HG02642 (cell line): ENCODE measurements around the gene SIRPB2.

Experiments used
- ATAC-seq: cut with Tn5 transposase; IDR thresholded peaks from one replicate; pipeline ENCODE4 v1.9.1; 2021; ENCODE audit warnings: mild to moderate bottlenecking; ENCODE audit not compliant: unreplicated experiment, poor library complexity

The SIRPB2 gene

GRCh38 chr20:1491281-1491840 is at the start of gene SIRPB2:
Gene SIRPB2 (minus strand): TSS chr20:1491420. CDS start chr20:1491359, 61 bp downstream.
- ATAC-seq: no peak

GRCh38 chr20:1539816-1540419 is 48.7 kb upstream of the SIRPB2 start:
- no peak for ATAC-seq

- ATAC-seq: no peak
Observed at GRCh38 chr20:1538655-1539054, 47.4 kb upstream of the SIRPB2 start.

- ATAC-seq: no peak
Observed at GRCh38 chr20:1537731-1538058, 46.5 kb upstream of the SIRPB2 start.

- ATAC-seq: no peak
Observed at GRCh38 chr20:1536893-1537730, 45.9 kb upstream of the SIRPB2 start.

GRCh38 chr20:1535420-1536175 is 44.4 kb upstream of the SIRPB2 start:
- ATAC-seq: peak; percentile 91

GRCh38 chr20:1534526-1534925 is 43.3 kb upstream of the SIRPB2 start:
- ATAC-seq: no peak

- ATAC-seq: no peak
Observed at GRCh38 chr20:1533059-1533458, 41.8 kb upstream of the SIRPB2 start.

GRCh38 chr20:1528811-1529210 is 37.6 kb upstream of the SIRPB2 start:
- ATAC-seq: no peak

- no peak for ATAC-seq
Observed at GRCh38 chr20:1527923-1528322, 36.7 kb upstream of the SIRPB2 start.

GRCh38 chr20:1526896-1527295 is 35.7 kb upstream of the SIRPB2 start:
- ATAC-seq: no peak

GRCh38 chr20:1526310-1526709 is 35.1 kb upstream of the SIRPB2 start:
- ATAC-seq: no peak

GRCh38 chr20:1524004-1524403 is 32.8 kb upstream of the SIRPB2 start:
- ATAC-seq: no peak

- ATAC-seq: no peak
Observed at GRCh38 chr20:1517010-1517409, 25.8 kb upstream of the SIRPB2 start.

- no peak for ATAC-seq
Observed at GRCh38 chr20:1513801-1514200, 22.6 kb upstream of the SIRPB2 start.

- no peak for ATAC-seq
Observed at GRCh38 chr20:1509237-1509636, 18.0 kb upstream of the SIRPB2 start.

GRCh38 chr20:1508574-1508973 is 17.4 kb upstream of the SIRPB2 start:
- ATAC-seq: no peak

- ATAC-seq: no peak
Observed at GRCh38 chr20:1507276-1507675, 16.1 kb upstream of the SIRPB2 start.

- ATAC-seq: no peak
Observed at GRCh38 chr20:1505871-1506270, 14.7 kb upstream of the SIRPB2 start.

GRCh38 chr20:1505361-1505760 is 14.1 kb upstream of the SIRPB2 start:
- ATAC-seq: no peak
